ENCODE results near the gene A1BG. TPM values are rescaled to one million over a fixed set of nuclear protein-coding genes. Genes with fewer than 3 reads are reported as not detected.

Gene A1BG
- total and polyA plus RNA-seq, 2 of the 13 experiments (the other 11 are each of a cell fraction or from before 2014, with no cell fraction given): 14.7 to 41.4 TPM

DNA sequence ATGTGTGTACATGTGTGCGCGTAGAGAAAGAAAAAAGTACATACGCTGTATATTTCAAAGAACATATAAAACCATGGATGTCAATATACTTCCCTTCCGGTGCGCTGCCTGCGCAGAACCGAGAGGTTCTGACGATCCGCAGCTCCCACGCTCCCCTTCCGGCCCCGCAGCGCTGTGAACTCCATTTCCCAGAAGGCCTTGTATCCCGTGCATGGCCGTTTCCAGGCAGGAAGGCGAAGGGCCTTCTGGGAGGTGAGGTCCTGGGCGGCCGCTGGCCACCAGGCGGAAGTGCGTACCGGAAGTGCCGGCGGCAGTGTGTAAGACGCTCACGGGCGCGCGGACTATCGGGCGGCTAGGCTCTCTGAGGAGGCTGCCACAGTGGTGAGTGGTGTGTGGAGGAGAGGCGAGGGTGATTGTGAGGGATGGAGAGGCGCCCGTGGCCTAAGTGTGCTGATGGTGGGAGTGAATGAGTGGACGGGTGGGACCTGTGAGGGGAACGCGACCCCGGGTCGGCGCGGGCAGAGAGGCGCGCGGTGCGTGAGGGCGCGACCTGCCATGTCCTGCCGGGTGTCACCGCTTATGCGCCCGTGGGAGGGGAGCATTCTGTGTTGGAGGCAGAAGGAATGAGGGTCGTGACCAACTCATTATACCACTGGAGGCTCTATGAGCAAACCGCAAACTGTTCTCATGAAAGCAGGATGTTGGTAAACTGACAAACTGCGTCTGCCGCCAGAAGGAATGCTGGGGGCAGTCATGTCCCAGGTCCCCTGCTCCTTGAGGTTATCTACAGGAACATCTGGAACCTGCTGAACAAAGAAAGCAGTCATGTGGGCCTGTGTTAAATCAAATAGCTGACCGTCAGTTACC lies 48.0 kb downstream of the A1BG start, which contains the start of gene ERVK3-1 (continued):
- TF ChIP-seq ZNF414 (CRISPR knock-in tag; IDR thresholded peaks at IDR 0.05) (no peak), MAFG (CRISPR knock-in tag; IDR thresholded peaks at IDR 0.05) (no peak), ZKSCAN1 (IDR thresholded peaks at IDR 0.05; ENCODE audit: low read length) (no peak), ZNF775 (CRISPR knock-in tag; IDR thresholded peaks at IDR 0.05; ENCODE audit: borderline replicate concordance) (no peak), ATF5 (CRISPR knock-in tag; IDR thresholded peaks at IDR 0.05; ENCODE audit: low read depth) (no peak), HMG20A (CRISPR knock-in tag; IDR thresholded peaks at IDR 0.05; ENCODE audit: borderline replicate concordance) (no peak), MBD4 (IDR thresholded peaks at IDR 0.05; ENCODE audit: borderline replicate concordance, low read length) (no peak), ZNF773 (CRISPR knock-in tag; IDR thresholded peaks at IDR 0.05; ENCODE audit: borderline replicate concordance) (no peak; the same call in 1 of the 2 replicates), SMAD1 (CRISPR knock-in tag; IDR thresholded peaks at IDR 0.05; ENCODE audit: borderline replicate concordance, low read depth) (no peak), NR2C2 (CRISPR knock-in tag; IDR thresholded peaks at IDR 0.05; ENCODE audit: borderline replicate concordance) (peak; percentile 89), ZNF24 (IDR thresholded peaks at IDR 0.05) (no peak), ZNF510 (CRISPR knock-in tag; IDR thresholded peaks at IDR 0.05; ENCODE audit: low read depth) (no peak), SP2 (CRISPR knock-in tag; IDR thresholded peaks at IDR 0.05) (peak; percentile 65), ZNF570 (CRISPR knock-in tag; IDR thresholded peaks at IDR 0.05; ENCODE audit: borderline replicate concordance) (no peak), TOPORS (CRISPR knock-in tag; IDR thresholded peaks at IDR 0.05) (peak; percentile 83), ATF1 (CRISPR knock-in tag; IDR thresholded peaks at IDR 0.05) (peak; percentile 89), PBX3 (CRISPR knock-in tag; IDR thresholded peaks at IDR 0.05; ENCODE audit: borderline replicate concordance) (no peak), ZNF660 (CRISPR knock-in tag; IDR thresholded peaks at IDR 0.05; ENCODE audit: borderline replicate concordance, low read depth) (no peak), PHF20 (CRISPR knock-in tag; IDR thresholded peaks at IDR 0.05) (peak; percentile 94), MAZ (IDR thresholded peaks at IDR 0.05; ENCODE audit: borderline replicate concordance, low read depth, low read length) (no peak), MAZ (CRISPR knock-in tag; IDR thresholded peaks at IDR 0.05; ENCODE audit: low read depth) (peak; percentile 71), IRF2 (CRISPR knock-in tag; IDR thresholded peaks at IDR 0.05) (peak; percentile 99)
- TF ChIP-seq, protein P1, sequence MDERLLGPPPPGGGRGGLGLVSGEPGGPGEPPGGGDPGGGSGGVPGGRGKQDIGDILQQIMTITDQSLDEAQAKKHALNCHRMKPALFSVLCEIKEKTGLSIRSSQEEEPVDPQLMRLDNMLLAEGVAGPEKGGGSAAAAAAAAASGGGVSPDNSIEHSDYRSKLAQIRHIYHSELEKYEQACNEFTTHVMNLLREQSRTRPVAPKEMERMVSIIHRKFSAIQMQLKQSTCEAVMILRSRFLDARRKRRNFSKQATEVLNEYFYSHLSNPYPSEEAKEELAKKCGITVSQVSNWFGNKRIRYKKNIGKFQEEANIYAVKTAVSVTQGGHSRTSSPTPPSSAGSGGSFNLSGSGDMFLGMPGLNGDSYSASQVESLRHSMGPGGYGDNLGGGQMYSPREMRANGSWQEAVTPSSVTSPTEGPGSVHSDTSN (CRISPR knock-in tag; IDR thresholded peaks at IDR 0.05): no peak
- TF ChIP-seq, protein P2, sequence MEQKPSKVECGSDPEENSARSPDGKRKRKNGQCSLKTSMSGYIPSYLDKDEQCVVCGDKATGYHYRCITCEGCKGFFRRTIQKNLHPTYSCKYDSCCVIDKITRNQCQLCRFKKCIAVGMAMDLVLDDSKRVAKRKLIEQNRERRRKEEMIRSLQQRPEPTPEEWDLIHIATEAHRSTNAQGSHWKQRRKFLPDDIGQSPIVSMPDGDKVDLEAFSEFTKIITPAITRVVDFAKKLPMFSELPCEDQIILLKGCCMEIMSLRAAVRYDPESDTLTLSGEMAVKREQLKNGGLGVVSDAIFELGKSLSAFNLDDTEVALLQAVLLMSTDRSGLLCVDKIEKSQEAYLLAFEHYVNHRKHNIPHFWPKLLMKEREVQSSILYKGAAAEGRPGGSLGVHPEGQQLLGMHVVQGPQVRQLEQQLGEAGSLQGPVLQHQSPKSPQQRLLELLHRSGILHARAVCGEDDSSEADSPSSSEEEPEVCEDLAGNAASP (CRISPR knock-in tag; IDR thresholded peaks at IDR 0.05; ENCODE audit: borderline replicate concordance): peak; percentile 65
